GM12878 (cell line): ENCODE results near the gene HSPA12A. TPM values are rescaled to one million over a fixed set of nuclear protein-coding genes. Genes with fewer than 3 reads are reported as not detected.

Experiments used
- ATAC-seq: fragments of 200-7000 bp; cut with Tn5 transposase; 3 replicates; pipeline ENCODE4 v1.9.1; 2020; ENCODE audit warnings: mild to moderate bottlenecking, moderate library complexity
- BruUV-seq: library from RNA; stranded (reverse); fragments of 400-500 nt; replicated peaks from 2 replicates; lab custom pipeline; 2021; lab: Mats Ljungman, UMichigan
- CTCF ChIA-PET: fragments of 300-600 bp; sonication (Branson Sonifier 250); formaldehyde crosslinking; extraction: SDS; loops from one replicate; lab custom pipeline; 2021; ENCODE audit warnings: inconsistent platforms; lab: Yijun Ruan, JAX
- POLR2A ChIA-PET: fragments of 350-600 bp; formaldehyde crosslinking; extraction: SDS; loops from one replicate; lab custom pipeline; 2021; ENCODE audit warnings: inconsistent platforms; lab: Charles Lee
- RAD21 ChIA-PET: fragments of 300-600 bp; sonication (Branson Sonifier 250); formaldehyde crosslinking; loops from one replicate; lab custom pipeline; 2023; ENCODE audit warnings: antibody characterized with exemption; ENCODE audit not compliant: unreplicated experiment; lab: Charles Lee
- SMC1A ChIA-PET: fragments of 300-600 bp; sonication (Branson Sonifier 250); formaldehyde crosslinking; loops from one replicate; lab custom pipeline; 2023; ENCODE audit not compliant: unreplicated experiment, uncharacterized antibody; lab: Charles Lee
- DNase-seq: peaks from one replicate; pipeline ENCODE4 v3.0.0-alpha.2; 2011; ENCODE audit warnings: low read depth, low spot score
- FAIRE-seq: peaks from 3 replicates; lab custom pipeline; 2011; peaks lifted over from hg19 to GRCh38; lab: Jason Lieb, UNC
- H2AFZ ChIP-seq: 2 replicates; pipeline ENCODE4 v1.6.0; 2011; ENCODE audit warnings: low read depth, low read length, control low read depth; ENCODE audit not compliant: control insufficient read depth
- H3K27ac ChIP-seq: 2 replicates; pipeline ENCODE4 v1.5.1; 2011; ENCODE audit warnings: control low read depth; ENCODE audit not compliant: control insufficient read depth, insufficient read depth
- H3K27me3 ChIP-seq, 2 experiments: replicated peaks in 1 of 2; 2 replicates each; pipeline versions ENCODE4 v1.6.0 to v1.6.1; 2011; ENCODE audit warnings: low read length in 1 of 2; ENCODE audit not compliant: control insufficient read depth in 2 of 2, insufficient read depth in 2 of 2
- H3K36me3 ChIP-seq, 2 experiments: 2 replicates each; pipeline ENCODE4 v1.5.1; 2011; ENCODE audit warnings: low read length in 1 of 2; ENCODE audit not compliant: control insufficient read depth in 2 of 2, insufficient read depth in 2 of 2
- H3K4me1 ChIP-seq: 2 replicates; pipeline ENCODE4 v1.6.1; 2011; ENCODE audit warnings: mild to moderate bottlenecking, low read length, moderate library complexity, mixed read lengths; ENCODE audit not compliant: control insufficient read depth, insufficient read depth
- H3K4me2 ChIP-seq: 2 replicates; pipeline ENCODE4 v1.6.0; 2011; ENCODE audit warnings: control low read depth; ENCODE audit not compliant: control insufficient read depth, insufficient read depth
- H3K4me3 ChIP-seq: fragments of 200-600 bp; sonication (generic); 2 replicates; pipeline ENCODE4 v1.5.1; 2016
- H3K79me2 ChIP-seq: 2 replicates; pipeline ENCODE4 v1.6.0; 2011; ENCODE audit warnings: low read length; ENCODE audit not compliant: control insufficient read depth, insufficient read depth
- H3K9ac ChIP-seq: 2 replicates; pipeline ENCODE4 v1.8.0; 2011; ENCODE audit warnings: low read length, control low read depth, mixed read lengths; ENCODE audit not compliant: control insufficient read depth, insufficient read depth
- H3K9me3 ChIP-seq: replicated peaks from 3 replicates; pipeline ENCODE4 v1.5.1; 2011; ENCODE audit warnings: mild to moderate bottlenecking, low read length; ENCODE audit not compliant: control insufficient read depth, insufficient read depth
- H4K20me1 ChIP-seq: 2 replicates; pipeline ENCODE4 v1.6.0; 2011; ENCODE audit not compliant: control insufficient read depth, insufficient read depth
- ASH2L ChIP-seq: fragments of 300-600, 200-600 bp; sonication (generic); IDR thresholded peaks from 2 replicates; pipeline ENCODE4 v1.6.1; 2017; ENCODE audit warnings: low read depth, mild to moderate bottlenecking, borderline replicate concordance
- BCL3 ChIP-seq: IDR thresholded peaks from 2 replicates; pipeline ENCODE4 v1.6.1; 2011; ENCODE audit warnings: borderline replicate concordance, low read depth, mild to moderate bottlenecking, moderate library complexity, low read length; ENCODE audit not compliant: insufficient read depth, poor library complexity, severe bottlenecking
- E4F1 ChIP-seq: fragments of 450-650 bp; IDR thresholded peaks from 2 replicates; pipeline ENCODE4 v1.6.1; 2018; ENCODE audit warnings: borderline replicate concordance, mild to moderate bottlenecking; ENCODE audit not compliant: partially characterized antibody
- ELK1 ChIP-seq: IDR thresholded peaks from 2 replicates; pipeline ENCODE4 v1.6.1; 2012; ENCODE audit warnings: low read depth, low read length, improper control_type of control experiment
- EZH2 ChIP-seq: IDR thresholded peaks from 2 replicates; pipeline ENCODE4 v1.6.1; 2012; ENCODE audit warnings: low read depth, mild to moderate bottlenecking, control low read depth, inconsistent platforms, low read length, borderline replicate concordance; ENCODE audit not compliant: control insufficient read depth
- FOS ChIP-seq: IDR thresholded peaks from 3 replicates; pipeline ENCODE4 v1.6.1; 2011; ENCODE audit warnings: borderline replicate concordance; ENCODE audit not compliant: insufficient read length; ENCODE audit errors: extremely low read depth
- HDGF ChIP-seq: fragments of 450-650 bp; IDR thresholded peaks from 2 replicates; pipeline ENCODE4 v1.6.1; 2016; ENCODE audit warnings: antibody characterized with exemption
- HSF1 ChIP-seq: fragments of 150-350 bp; IDR thresholded peaks from 2 replicates; pipeline ENCODE4 v1.6.1; 2014; ENCODE audit warnings: mild to moderate bottlenecking, low read depth, low read length
- IKZF2 ChIP-seq, 2 experiments: fragments of 450-650 bp; IDR thresholded peaks; 2 replicates each; pipeline ENCODE4 v1.6.1; 2017; ENCODE audit warnings: mild to moderate bottlenecking in 2 of 2, moderate library complexity in 2 of 2
- MTA3 ChIP-seq: IDR thresholded peaks from 2 replicates; pipeline ENCODE4 v1.6.1; 2012; ENCODE audit warnings: low read length, inconsistent platforms, borderline replicate concordance
- SIN3A ChIP-seq: IDR thresholded peaks from 2 replicates; pipeline ENCODE4 v1.6.1; 2012; ENCODE audit warnings: low read depth, low read length, improper control_type of control experiment
- TCF7 ChIP-seq: IDR thresholded peaks from 2 replicates; pipeline ENCODE4 v1.6.1; 2014; ENCODE audit warnings: antibody characterized with exemption, borderline replicate concordance
- ZSCAN29 ChIP-seq: fragments of 450-650 bp; IDR thresholded peaks from 2 replicates; pipeline ENCODE4 v1.6.1; 2017; ENCODE audit warnings: mild to moderate bottlenecking, moderate library complexity
- WGBS: methylation state at CpG from one replicate; pipeline ENCODE4 v1.1.6; 2016; ENCODE audit warnings: low lambda C conversion rate; ENCODE audit not compliant: insufficient replicate concordance, insufficient coverage; ENCODE audit errors: missing lambda C conversion rate; 5-methylcytosine and 5-hydroxymethylcytosine counted together
- in situ Hi-C: fragments of 300-500 bp; cut with MboI; formaldehyde crosslinking; loops from 9 replicates; pipeline ENCODE4 v1.14.3; 2018; ENCODE audit warnings: mixed read lengths
- intact Hi-C: fragments of 100-400 bp; cut with micrococcal nuclease; formaldehyde crosslinking; loops from one replicate; pipeline ENCODE4 v1.14.2; 2022; ENCODE audit not compliant: unreplicated experiment
- polyA plus RNA-seq, 11 experiments: library from polyadenylated mRNA; depleted of rRNA in 4 of 11; unstranded in 6 of 11; stranded (reverse) in 5 of 11; fragments of >200 nt; fragmentation: Nextera tagmentation in 4 of 11; fragmentation: Illumina TruSeq in 1 of 11; extraction: Ambion mirVana in 4 of 11; extraction: Trizol in 1 of 11; gene quantifications; 1 replicate in 1 of 11; 2 replicates in 10 of 11; pipeline versions ENCODE4 v1.2.1 to v1.2.3, GENCODE V29; 2011 to 2016; ENCODE audit warnings: inconsistent platforms in 2 of 11, missing spikeins in 2 of 11, low read depth in 1 of 11
- total RNA-seq, 4 experiments: library from RNA; depleted of rRNA in 3 of 4; stranded (reverse); fragments of >200 nt in 3 of 4; fragmentation: Illumina TruSeq in 1 of 4; extraction: Trizol in 1 of 4; gene quantifications; 2 replicates each; pipeline versions ENCODE4 v1.2.1 to v1.2.3, GENCODE V29; 2013 to 2021

The HSPA12A gene
- total and polyA plus RNA-seq, 10 of the 15 experiments (the other 5 are each of a cell fraction or from before 2014, with no cell fraction given), result 0.90 to 20.2 (median 2.8) TPM

- TF ChIP-seq E4F1 (no peak), BCL3 (no peak), TCF7 (no peak), ZSCAN29 (no peak), IKZF2 (IDR thresholded peaks at IDR 0.05) (no peak)
Measured at GRCh38 chr10:116668018-116668417, 74.3 kb downstream of the HSPA12A start (continued).

GRCh38 chr10:116667484-116667883, 74.9 kb downstream of the HSPA12A start:
- Histone ChIP-seq H3K79me2 (no peaks in the 10 kb centered on the region), H3K36me3 (no peaks in the 10 kb centered on the region), H4K20me1 (no peaks in the 10 kb centered on the region), H3K4me3 (no peak overlapping the region), H3K9ac (no peak overlapping the region), H3K9me3 (no peaks in the 10 kb centered on the region), H3K27me3 (peaks cover 0 to 3% of the 10 kb centered on the region in 2 experiments; a peak in 2 of 4 replicates), H2AFZ (no peak overlapping the region), H3K27ac (no peak overlapping the region), H3K4me1 (no peaks in the 10 kb centered on the region), H3K4me2 (no peak overlapping the region)
- ChIA-PET RAD21 (no interaction called here), CTCF (no interaction called here), SMC1A (no interaction called here), POLR2A (no interaction called here)
- no TSS peak for BruUV-seq
- in situ Hi-C loops (no loop called here), intact Hi-C loops (no loop called here)
- DNase-seq, result no peak
- ATAC-seq, result no peak
- no peak for FAIRE-seq
- 10% methylated on average over 3 of the region's 3 CpGs for WGBS
- TF ChIP-seq EZH2, result no peak
- no peak for TF ChIP-seq FOS
- no peak for TF ChIP-seq ASH2L
- TF ChIP-seq MTA3, result no peak
- no peak for TF ChIP-seq HSF1
- TF ChIP-seq SIN3A, result no peak
- no peak for TF ChIP-seq ELK1
- no peak for TF ChIP-seq BCL3
- TF ChIP-seq HDGF, result no peak
